GM20431 (cell line): ENCODE data around the gene ITGA3.

ENCODE experiments used
- in situ Hi-C: fragments of 300-500 bp; cut with MseI, MboI; formaldehyde crosslinking; loops from one replicate; pipeline ENCODE4 v1.15.0; 2020; ENCODE audit warnings: low sequenced_read_pairs; ENCODE audit not compliant: unreplicated experiment

ITGA3 gene

DNA sequence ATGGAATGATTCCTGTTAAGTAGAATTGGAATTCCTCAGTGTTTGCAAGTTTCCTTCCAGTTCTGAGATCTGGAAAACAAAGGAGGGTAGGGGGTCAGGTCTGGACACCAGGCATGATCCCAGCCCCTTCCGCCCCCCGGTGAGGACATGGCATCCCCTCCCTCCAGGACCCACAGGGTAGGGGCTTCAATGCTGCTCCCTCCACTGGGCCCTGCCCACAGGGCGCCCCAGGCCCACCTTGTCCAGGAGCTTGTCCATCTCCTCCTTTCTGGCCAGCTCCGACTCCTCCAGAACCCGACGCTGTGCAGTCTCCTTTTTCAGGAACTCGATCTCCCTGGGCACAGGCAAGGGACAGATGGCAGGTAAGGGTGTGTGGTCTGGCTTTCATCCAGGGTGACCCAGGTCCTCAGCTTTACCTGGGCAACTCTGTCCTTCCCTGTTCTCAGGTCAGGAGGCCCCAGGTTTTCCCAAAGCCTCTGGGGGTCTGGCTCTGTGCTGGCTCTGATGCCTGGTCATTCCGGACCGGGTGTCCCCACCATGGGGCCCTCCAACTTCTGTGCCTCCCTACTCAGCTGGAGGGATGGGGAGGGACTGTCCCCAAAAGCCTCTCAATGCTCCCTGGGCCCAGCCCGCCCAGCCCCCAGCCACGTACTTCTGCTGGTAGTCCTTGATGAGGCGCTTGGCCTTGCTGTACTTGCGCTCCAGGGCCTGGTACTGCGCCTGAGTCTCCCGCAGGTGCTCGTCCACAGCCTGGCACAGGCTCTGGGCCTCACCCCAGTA is 79.6 kb downstream of the ITGA3 start:
- in situ Hi-C loops = no loop called here

DNA sequence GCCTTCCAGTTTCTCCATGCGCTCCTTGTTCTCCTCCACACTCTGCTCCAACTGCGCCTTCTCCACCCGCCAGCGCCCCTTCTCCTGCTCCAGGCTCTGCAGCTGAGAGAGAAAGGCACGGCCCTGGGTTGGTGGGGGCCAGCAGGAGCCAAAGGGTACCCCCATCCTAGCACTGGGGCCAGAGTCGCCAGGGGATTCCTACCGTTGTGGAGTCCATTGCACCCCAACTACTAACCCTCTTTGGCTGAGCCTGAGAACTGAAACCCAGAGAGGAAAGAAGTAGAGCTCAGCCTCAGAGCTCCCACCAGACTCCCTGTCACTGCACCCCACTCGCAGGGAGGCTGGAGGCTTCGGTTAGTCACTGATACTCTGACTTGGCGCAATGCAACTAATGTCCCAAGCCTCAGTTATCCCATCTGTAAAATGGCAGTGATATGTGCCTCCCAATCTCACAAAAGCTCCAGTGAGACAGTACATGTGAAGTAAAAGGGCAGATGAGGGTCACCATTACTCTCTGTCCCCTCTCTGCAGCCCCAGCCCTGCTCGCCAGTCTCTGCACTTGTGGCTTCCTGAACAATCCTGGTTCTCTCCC is 80.3 kb downstream of the ITGA3 start:
- in situ Hi-C loops = no loop called here

DNA sequence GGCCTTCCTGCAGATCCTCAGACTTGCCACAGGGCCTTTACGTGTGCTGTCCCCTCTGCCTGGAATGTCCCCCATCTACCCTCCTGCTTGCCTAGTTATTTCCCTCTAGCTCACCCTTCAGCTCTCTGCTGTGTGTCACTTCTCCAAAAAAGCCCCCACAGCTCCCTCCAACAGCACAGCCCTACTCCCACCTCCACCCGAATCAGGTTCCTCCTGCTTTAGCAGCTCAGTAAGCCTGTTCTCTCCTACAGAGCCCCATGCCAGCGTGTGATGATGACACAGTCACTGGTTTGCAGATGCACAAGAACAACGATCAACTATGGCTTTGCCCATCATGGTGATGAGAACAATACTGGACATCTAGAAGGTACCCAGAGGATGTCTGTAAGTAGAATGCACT is 81.1 kb downstream of the ITGA3 start:
- in situ Hi-C loops = no loop called here

DNA sequence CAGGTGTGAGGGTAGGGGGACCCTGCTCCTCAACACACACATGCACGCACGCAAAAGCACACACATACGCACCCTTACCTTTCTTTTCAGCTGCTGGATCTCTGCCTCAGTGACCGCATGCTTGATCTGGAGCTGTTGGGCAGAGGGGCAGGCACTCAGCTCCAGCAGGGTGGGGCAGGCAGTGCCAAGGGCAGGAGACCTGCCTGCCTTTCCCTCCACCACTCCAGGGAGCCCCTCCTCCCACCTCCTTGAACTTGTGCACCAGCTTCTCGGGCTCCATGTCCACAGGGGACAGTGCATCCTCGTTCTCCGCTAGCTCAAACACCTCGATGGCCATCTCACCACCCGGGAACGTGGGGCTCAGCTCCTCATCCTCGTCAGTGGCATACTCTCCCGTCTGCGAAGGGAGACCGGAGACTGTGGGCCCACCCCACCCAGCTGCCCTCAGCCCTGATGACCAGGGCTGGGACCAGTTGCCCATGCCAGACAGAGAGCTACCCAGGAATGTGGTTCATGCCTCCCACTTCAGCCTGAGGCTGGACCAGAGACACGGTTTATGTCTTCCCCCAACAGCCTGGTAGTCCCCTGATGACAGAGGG is 83.4 kb downstream of the ITGA3 start:
- in situ Hi-C loops = no loop called here
